ENCODE measurements around the gene TJP3. TPM values are rescaled to one million over a fixed set of nuclear protein-coding genes. Genes with fewer than 3 reads are reported as not detected.
A peak's percentile ranks its signal among the peaks of the same experiment; 100 is the strongest.

TJP3 gene
- total RNA-seq, 1 experiment from 2014 or later, result not detected

GRCh38 chr19:3771906-3772455, 63.8 kb downstream of the TJP3 start, which contains the start of gene RAX2:
RAX2 (minus strand) TSS chr19:3772228; CDS start chr19:3771742, 486 bp downstream.
- H3K27me3 ChIP-seq (ENCODE audit: low read length), result no peaks in the 10 kb centered on the region
- no peak within 1 kb of the TSS for H3K4me3 ChIP-seq (ENCODE audit: low read length)
- no peak within 1 kb of the TSS for H3K4me2 ChIP-seq (ENCODE audit: low read depth, low read length, poor library complexity, severe bottlenecking)
- no peaks in the 10 kb centered on the region for H4K20me1 ChIP-seq (ENCODE audit: insufficient read depth, low read depth, low read length)
- no peaks in the 10 kb centered on the region for H3K36me3 ChIP-seq (ENCODE audit: insufficient read depth, low read length)
- H3K79me2 ChIP-seq (ENCODE audit: low read length), result no peaks in the 10 kb centered on the region
- H3K9ac ChIP-seq (ENCODE audit: low read length), result no peak within 1 kb of the TSS
- H3K4me1 ChIP-seq (ENCODE audit: low read length), result no peaks in the 10 kb centered on the region
- DNase-seq, result no peak
- H3K9me2 ChIP-seq (replicated peaks; ENCODE audit: insufficient read depth, low read length), result no peaks in the 10 kb centered on the region
- no peak within 1 kb of the TSS for H3K27ac ChIP-seq (ENCODE audit: low read length)
- no peaks in the 10 kb centered on the region for H3K9me3 ChIP-seq (ENCODE audit: low read length)
- H2AFZ ChIP-seq (ENCODE audit: low read length), result no peak within 1 kb of the TSS

- no peak for DNase-seq
- no peaks in the 10 kb centered on the region for H3K36me3 ChIP-seq (ENCODE audit: insufficient read depth, low read length)
- H3K27ac ChIP-seq (ENCODE audit: low read length), result no peak overlapping the region
- H3K9me3 ChIP-seq (ENCODE audit: low read length), result no peaks in the 10 kb centered on the region
- H3K4me3 ChIP-seq (ENCODE audit: low read length), result no peak overlapping the region
- no peak overlapping the region for H3K4me2 ChIP-seq (ENCODE audit: low read depth, low read length, poor library complexity, severe bottlenecking)
- H3K9ac ChIP-seq (ENCODE audit: low read length), result no peak overlapping the region
- no peaks in the 10 kb centered on the region for H3K79me2 ChIP-seq (ENCODE audit: low read length)
- H3K4me1 ChIP-seq (ENCODE audit: low read length), result no peaks in the 10 kb centered on the region
- no peaks in the 10 kb centered on the region for H3K9me2 ChIP-seq (replicated peaks; ENCODE audit: insufficient read depth, low read length)
- H3K27me3 ChIP-seq (ENCODE audit: low read length), result no peaks in the 10 kb centered on the region
- no peaks in the 10 kb centered on the region for H4K20me1 ChIP-seq (ENCODE audit: insufficient read depth, low read depth, low read length)
- no peak overlapping the region for H2AFZ ChIP-seq (ENCODE audit: low read length)
Observed at GRCh38 chr19:3773814-3774515, 65.8 kb downstream of the TJP3 start.

GRCh38 chr19:3774621-3775373, 66.6 kb downstream of the TJP3 start:
- no peaks in the 10 kb centered on the region for H3K27me3 ChIP-seq (ENCODE audit: low read length)
- H3K9me2 ChIP-seq (replicated peaks; ENCODE audit: insufficient read depth, low read length), result no peaks in the 10 kb centered on the region
- no peaks in the 10 kb centered on the region for H3K36me3 ChIP-seq (ENCODE audit: insufficient read depth, low read length)
- no peaks in the 10 kb centered on the region for H3K79me2 ChIP-seq (ENCODE audit: low read length)
- H3K9ac ChIP-seq (ENCODE audit: low read length), result no peak overlapping the region
- no peaks in the 10 kb centered on the region for H4K20me1 ChIP-seq (ENCODE audit: insufficient read depth, low read depth, low read length)
- H2AFZ ChIP-seq (ENCODE audit: low read length), result no peak overlapping the region
- no peaks in the 10 kb centered on the region for H3K9me3 ChIP-seq (ENCODE audit: low read length)
- no peak overlapping the region for H3K27ac ChIP-seq (ENCODE audit: low read length)
- no peak overlapping the region for H3K4me2 ChIP-seq (ENCODE audit: low read depth, low read length, poor library complexity, severe bottlenecking)
- DNase-seq, result no peak
- no peak overlapping the region for H3K4me3 ChIP-seq (ENCODE audit: low read length)
- H3K4me1 ChIP-seq (ENCODE audit: low read length), result no peaks in the 10 kb centered on the region

- no peak overlapping the region for H2AFZ ChIP-seq (ENCODE audit: low read length)
- H3K4me3 ChIP-seq (ENCODE audit: low read length), result no peak overlapping the region
- no peaks in the 10 kb centered on the region for H3K9me3 ChIP-seq (ENCODE audit: low read length)
- no peaks in the 10 kb centered on the region for H3K27me3 ChIP-seq (ENCODE audit: low read length)
- H4K20me1 ChIP-seq (ENCODE audit: insufficient read depth, low read depth, low read length), result no peaks in the 10 kb centered on the region
- no peak overlapping the region for H3K4me2 ChIP-seq (ENCODE audit: low read depth, low read length, poor library complexity, severe bottlenecking)
- no peaks in the 10 kb centered on the region for H3K36me3 ChIP-seq (ENCODE audit: insufficient read depth, low read length)
- H3K79me2 ChIP-seq (ENCODE audit: low read length), result no peaks in the 10 kb centered on the region
- H3K9ac ChIP-seq (ENCODE audit: low read length), result no peak overlapping the region
- no peaks in the 10 kb centered on the region for H3K4me1 ChIP-seq (ENCODE audit: low read length)
- DNase-seq, result no peak
- H3K27ac ChIP-seq (ENCODE audit: low read length), result no peak overlapping the region
- H3K9me2 ChIP-seq (replicated peaks; ENCODE audit: insufficient read depth, low read length), result no peaks in the 10 kb centered on the region
Observed at GRCh38 chr19:3775374-3775711, 67.2 kb downstream of the TJP3 start.

GRCh38 chr19:3775831-3776230, 67.6 kb downstream of the TJP3 start:
- H3K4me1 ChIP-seq (ENCODE audit: low read length), result no peaks in the 10 kb centered on the region
- no peaks in the 10 kb centered on the region for H4K20me1 ChIP-seq (ENCODE audit: insufficient read depth, low read depth, low read length)
- H3K9me3 ChIP-seq (ENCODE audit: low read length), result peaks cover under 1% of the 10 kb centered on the region; the same call in 1 of the 2 replicates
- H3K36me3 ChIP-seq (ENCODE audit: insufficient read depth, low read length), result no peaks in the 10 kb centered on the region
- no peak for DNase-seq
- no peak overlapping the region for H3K9ac ChIP-seq (ENCODE audit: low read length)
- no peak overlapping the region for H3K4me3 ChIP-seq (ENCODE audit: low read length)
- no peak overlapping the region for H2AFZ ChIP-seq (ENCODE audit: low read length)
- no peaks in the 10 kb centered on the region for H3K27me3 ChIP-seq (ENCODE audit: low read length)
- no peak overlapping the region for H3K27ac ChIP-seq (ENCODE audit: low read length)
- no peaks in the 10 kb centered on the region for H3K79me2 ChIP-seq (ENCODE audit: low read length)
- no peak overlapping the region for H3K4me2 ChIP-seq (ENCODE audit: low read depth, low read length, poor library complexity, severe bottlenecking)
- no peaks in the 10 kb centered on the region for H3K9me2 ChIP-seq (replicated peaks; ENCODE audit: insufficient read depth, low read length)

- H3K27me3 ChIP-seq (ENCODE audit: low read length), result no peaks in the 10 kb centered on the region
- no peak overlapping the region for H3K27ac ChIP-seq (ENCODE audit: low read length)
- no peaks in the 10 kb centered on the region for H3K9me2 ChIP-seq (replicated peaks; ENCODE audit: insufficient read depth, low read length)
- H3K4me2 ChIP-seq (ENCODE audit: low read depth, low read length, poor library complexity, severe bottlenecking), result no peak overlapping the region
- no peak overlapping the region for H3K9ac ChIP-seq (ENCODE audit: low read length)
- peaks cover 8% of the 10 kb centered on the region; the same call in 1 of the 2 replicates for H3K9me3 ChIP-seq (ENCODE audit: low read length)
- H3K4me1 ChIP-seq (ENCODE audit: low read length), result no peaks in the 10 kb centered on the region
- no peaks in the 10 kb centered on the region for H3K79me2 ChIP-seq (ENCODE audit: low read length)
- no peak overlapping the region for H3K4me3 ChIP-seq (ENCODE audit: low read length)
- peak; percentile 52 for DNase-seq
- no peaks in the 10 kb centered on the region for H4K20me1 ChIP-seq (ENCODE audit: insufficient read depth, low read depth, low read length)
- no peaks in the 10 kb centered on the region for H3K36me3 ChIP-seq (ENCODE audit: insufficient read depth, low read length)
- H2AFZ ChIP-seq (ENCODE audit: low read length), result no peak overlapping the region
Observed at GRCh38 chr19:3776479-3777040, 68.4 kb downstream of the TJP3 start.

- Histone ChIP-seq H3K4me3 (ENCODE audit: low read length) (no peak overlapping the region), H3K4me1 (ENCODE audit: low read length) (no peaks in the 10 kb centered on the region), H3K9me2 (replicated peaks; ENCODE audit: insufficient read depth, low read length) (no peaks in the 10 kb centered on the region), H4K20me1 (ENCODE audit: insufficient read depth, low read depth, low read length) (no peaks in the 10 kb centered on the region), H3K27me3 (ENCODE audit: low read length) (no peaks in the 10 kb centered on the region), H2AFZ (ENCODE audit: low read length) (no peak overlapping the region), H3K9me3 (ENCODE audit: low read length) (peaks cover 11% of the 10 kb centered on the region; the same call in 1 of the 2 replicates), H3K4me2 (ENCODE audit: low read depth, low read length, poor library complexity, severe bottlenecking) (no peak overlapping the region), H3K9ac (ENCODE audit: low read length) (no peak overlapping the region), H3K79me2 (ENCODE audit: low read length) (no peaks in the 10 kb centered on the region), H3K27ac (ENCODE audit: low read length) (no peak overlapping the region), H3K36me3 (ENCODE audit: insufficient read depth, low read length) (no peaks in the 10 kb centered on the region)
- no peak for DNase-seq
Observed at GRCh38 chr19:3778104-3778867, 70.1 kb downstream of the TJP3 start.

Data from Karpas-422 (cell line).